Femur (tissue), 1 donor: ENCODE data around the gene GBX1.

ENCODE experiments used
- DNase-seq: peaks from one replicate; pipeline ENCODE4 v3.0.0-alpha.2; 2017

GBX1 gene

GRCh38 chr7:151193203-151193978 lies 25.9 kb upstream of the GBX1 start:
- no peak for DNase-seq

GRCh38 chr7:151192002-151192539 lies 24.6 kb upstream of the GBX1 start:
- no peak for DNase-seq

GRCh38 chr7:151191544-151191943 lies 24.1 kb upstream of the GBX1 start:
- DNase-seq: no peak

GRCh38 chr7:151189038-151189437 lies 21.5 kb upstream of the GBX1 start:
- DNase-seq: no peak

- no peak for DNase-seq
Measured at GRCh38 chr7:151188252-151188542, 20.7 kb upstream of the GBX1 start.

GRCh38 chr7:151187409-151188251 lies 20.1 kb upstream of the GBX1 start:
- no peak for DNase-seq

- no peak for DNase-seq
Measured at GRCh38 chr7:151186640-151187408, 19.3 kb upstream of the GBX1 start, which contains the start of gene ASB10. Gene ASB10, minus strand, starts transcription at chr7:151187250. Its CDS starts 120 bp downstream, at chr7:151187130.

- DNase-seq: no peak
Measured at GRCh38 chr7:151185762-151186639, 18.5 kb upstream of the GBX1 start.

GRCh38 chr7:151181011-151181431 lies 13.5 kb upstream of the GBX1 start:
- DNase-seq: no peak

GRCh38 chr7:151179946-151180345 lies 12.5 kb upstream of the GBX1 start:
- no peak for DNase-seq

- DNase-seq: no peak
Measured at GRCh38 chr7:151179287-151179860, 11.9 kb upstream of the GBX1 start.

- DNase-seq: no peak
Measured at GRCh38 chr7:151178831-151179230, 11.3 kb upstream of the GBX1 start.

GRCh38 chr7:151178236-151178635 lies 10.7 kb upstream of the GBX1 start:
- DNase-seq: no peak

GRCh38 chr7:151177310-151177709 lies 9.8 kb upstream of the GBX1 start:
- DNase-seq: no peak

GRCh38 chr7:151176401-151176800 lies 8.9 kb upstream of the GBX1 start:
- no peak for DNase-seq

- no peak for DNase-seq
Measured at GRCh38 chr7:151175793-151176311, 8.4 kb upstream of the GBX1 start.

- no peak for DNase-seq
Measured at GRCh38 chr7:151175047-151175792, 7.7 kb upstream of the GBX1 start.

GRCh38 chr7:151174246-151175046 lies 7.0 kb upstream of the GBX1 start:
- peak; percentile 65 for DNase-seq

- DNase-seq: no peak
Measured at GRCh38 chr7:151173386-151174245, 6.1 kb upstream of the GBX1 start.
